SK-N-MC (cell line): ENCODE data around the gene ESR1.

Experiments
- DNase-seq: peaks from one replicate; pipeline ENCODE4 v3.0.0-alpha.2; 2011; ENCODE audit warnings: low read depth, low spot score
- H3K27ac ChIP-seq: fragments of 200-600 bp; sonication (generic); 2 replicates; pipeline ENCODE4 v1.5.1; 2016; ENCODE audit warnings: mixed run types
- H3K36me3 ChIP-seq: fragments of 200-600 bp; sonication (generic); 2 replicates; pipeline ENCODE4 v1.6.1; 2017; ENCODE audit warnings: antibody characterized with exemption, low read length, mixed read lengths; ENCODE audit not compliant: insufficient read depth
- H3K4me3 ChIP-seq: fragments of 200-600 bp; sonication (generic); 2 replicates; pipeline ENCODE4 v1.5.1; 2016
- H3K9ac ChIP-seq: fragments of 200-600 bp; sonication (generic); 2 replicates; pipeline ENCODE4 v1.8.0; 2017; ENCODE audit warnings: mixed run types, mixed read lengths; ENCODE audit not compliant: insufficient read length
- H3K9me3 ChIP-seq: fragments of 200-600 bp; sonication (generic); 2 replicates; pipeline ENCODE4 v1.6.1; 2017; ENCODE audit warnings: low read depth, mild to moderate bottlenecking, antibody characterized with exemption, low read length, moderate library complexity, mixed read lengths
- EZH2 ChIP-seq: fragments of 200-600 bp; sonication (generic); IDR thresholded peaks from one replicate; pipeline ENCODE4 v1.6.1; 2017; ENCODE audit warnings: antibody characterized with exemption
- FOXP2 ChIP-seq: optimal IDR thresholded peaks from 2 replicates; pipeline ENCODE3; 2011; ENCODE audit warnings: mild to moderate bottlenecking, moderate library complexity; ENCODE audit not compliant: insufficient read depth; ENCODE audit errors: extremely low read length, control extremely low read depth
- POLR2AphosphoS5 ChIP-seq: IDR thresholded peaks from 2 replicates; pipeline ENCODE4 v1.6.1; 2012; ENCODE audit warnings: mild to moderate bottlenecking, low read depth, low read length, borderline replicate concordance

The ESR1 gene

GRCh38 chr6:152173321-152173720, 365.8 kb downstream of the ESR1 start:
- DNase-seq: no peak
- Histone ChIP-seq H3K9ac (no peak overlapping the region), H3K9me3 (no peaks in the 10 kb centered on the region), H3K36me3 (no peaks in the 10 kb centered on the region), H3K27ac (no peak overlapping the region), H3K4me3 (no peak overlapping the region)
- TF ChIP-seq FOXP2 (no peak), POLR2AphosphoS5 (no peak), EZH2 (no peak)

- DNase-seq: no peak
- Histone ChIP-seq H3K9ac (no peak overlapping the region), H3K4me3 (no peak overlapping the region), H3K9me3 (no peaks in the 10 kb centered on the region), H3K27ac (no peak overlapping the region), H3K36me3 (no peaks in the 10 kb centered on the region)
- no peak for TF ChIP-seq FOXP2
- TF ChIP-seq POLR2AphosphoS5: no peak
- no peak for TF ChIP-seq EZH2
These were observed 366.5 kb downstream of the ESR1 start for GRCh38 chr6:152173957-152174356.

- Histone ChIP-seq H3K36me3 (no peaks in the 10 kb centered on the region), H3K4me3 (no peak overlapping the region), H3K9me3 (no peaks in the 10 kb centered on the region), H3K27ac (no peak overlapping the region), H3K9ac (no peak overlapping the region)
- TF ChIP-seq EZH2 (no peak), POLR2AphosphoS5 (no peak), FOXP2 (no peak)
- DNase-seq: no peak
These were observed 368.8 kb downstream of the ESR1 start for GRCh38 chr6:152176268-152176667.
